ENCODE results near the gene GSPT1. TPM values are rescaled to one million over a fixed set of nuclear protein-coding genes. Genes with fewer than 3 reads are reported as not detected.

The GSPT1 gene
- total RNA-seq, 6 experiments from 2014 or later = 47.9 to 75.9 (median 50.6) TPM

DNA sequence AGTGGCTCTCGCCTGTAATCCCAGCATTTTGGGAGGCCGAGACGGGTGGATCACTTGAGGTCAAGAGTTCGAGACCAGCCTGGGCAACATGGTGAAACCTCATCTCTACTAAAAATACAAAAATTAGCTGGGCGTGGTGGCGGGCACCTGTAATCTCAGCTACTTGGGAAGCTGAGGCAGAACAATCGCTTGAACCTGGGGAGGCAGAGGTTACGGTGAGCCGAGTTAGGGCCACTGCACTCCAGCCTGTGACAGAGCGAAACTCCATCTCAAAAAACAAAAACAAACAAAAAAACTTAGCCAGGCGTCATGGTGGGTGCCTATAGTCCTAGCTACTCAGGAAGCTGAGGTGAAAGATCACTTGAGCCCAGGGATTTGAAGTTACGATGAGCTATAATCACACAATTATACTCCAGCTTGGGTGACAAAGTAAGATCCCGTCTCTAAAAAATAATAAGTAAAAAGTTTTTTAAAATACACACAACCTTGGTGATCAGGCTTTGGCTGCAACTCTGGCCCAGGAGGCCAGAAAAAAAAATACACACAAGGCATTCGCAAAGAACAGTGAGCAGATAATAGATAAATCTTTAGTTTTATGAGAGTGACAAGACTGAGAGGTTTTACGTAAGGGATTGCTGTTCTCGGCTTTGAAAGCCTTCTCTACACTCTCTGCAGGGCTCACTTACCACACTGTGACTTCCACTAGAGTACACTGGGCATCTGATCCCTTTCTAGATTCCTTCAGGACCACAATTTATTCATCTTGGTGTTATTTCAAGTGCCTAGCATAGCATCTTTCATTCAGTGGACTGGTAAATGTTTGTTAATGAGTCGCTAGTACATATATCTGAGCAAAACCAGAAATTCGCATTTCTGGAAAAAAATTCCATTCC is 5.9 kb downstream of the GSPT1 start:
- no peak overlapping the region for H3K4me3 ChIP-seq
- intact Hi-C loops (cut with DNase I) = no loop called here
- DNase-seq (no peak), ATAC-seq (no peak)
- no peaks in the 10 kb centered on the region for H3K9me3 ChIP-seq
- H3K27ac ChIP-seq = no peak overlapping the region
- H3K27me3 ChIP-seq = no peaks in the 10 kb centered on the region
- no peak for TF ChIP-seq POLR2A (IDR thresholded peaks at IDR 0.05)
- TF ChIP-seq, protein P1, sequence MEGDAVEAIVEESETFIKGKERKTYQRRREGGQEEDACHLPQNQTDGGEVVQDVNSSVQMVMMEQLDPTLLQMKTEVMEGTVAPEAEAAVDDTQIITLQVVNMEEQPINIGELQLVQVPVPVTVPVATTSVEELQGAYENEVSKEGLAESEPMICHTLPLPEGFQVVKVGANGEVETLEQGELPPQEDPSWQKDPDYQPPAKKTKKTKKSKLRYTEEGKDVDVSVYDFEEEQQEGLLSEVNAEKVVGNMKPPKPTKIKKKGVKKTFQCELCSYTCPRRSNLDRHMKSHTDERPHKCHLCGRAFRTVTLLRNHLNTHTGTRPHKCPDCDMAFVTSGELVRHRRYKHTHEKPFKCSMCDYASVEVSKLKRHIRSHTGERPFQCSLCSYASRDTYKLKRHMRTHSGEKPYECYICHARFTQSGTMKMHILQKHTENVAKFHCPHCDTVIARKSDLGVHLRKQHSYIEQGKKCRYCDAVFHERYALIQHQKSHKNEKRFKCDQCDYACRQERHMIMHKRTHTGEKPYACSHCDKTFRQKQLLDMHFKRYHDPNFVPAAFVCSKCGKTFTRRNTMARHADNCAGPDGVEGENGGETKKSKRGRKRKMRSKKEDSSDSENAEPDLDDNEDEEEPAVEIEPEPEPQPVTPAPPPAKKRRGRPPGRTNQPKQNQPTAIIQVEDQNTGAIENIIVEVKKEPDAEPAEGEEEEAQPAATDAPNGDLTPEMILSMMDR (IDR thresholded peaks at IDR 0.05) = no peak
- 77% methylated on average over 18 of the region's 18 CpGs for WGBS (ENCODE audit: insufficient coverage, low coverage, low lambda C conversion rate, missing lambda C conversion rate)
- no peaks in the 10 kb centered on the region for H3K36me3 ChIP-seq
- H3K4me1 ChIP-seq = peaks cover 0 to 33% (median 12%) of the 10 kb centered on the region in 4 donors

DNA sequence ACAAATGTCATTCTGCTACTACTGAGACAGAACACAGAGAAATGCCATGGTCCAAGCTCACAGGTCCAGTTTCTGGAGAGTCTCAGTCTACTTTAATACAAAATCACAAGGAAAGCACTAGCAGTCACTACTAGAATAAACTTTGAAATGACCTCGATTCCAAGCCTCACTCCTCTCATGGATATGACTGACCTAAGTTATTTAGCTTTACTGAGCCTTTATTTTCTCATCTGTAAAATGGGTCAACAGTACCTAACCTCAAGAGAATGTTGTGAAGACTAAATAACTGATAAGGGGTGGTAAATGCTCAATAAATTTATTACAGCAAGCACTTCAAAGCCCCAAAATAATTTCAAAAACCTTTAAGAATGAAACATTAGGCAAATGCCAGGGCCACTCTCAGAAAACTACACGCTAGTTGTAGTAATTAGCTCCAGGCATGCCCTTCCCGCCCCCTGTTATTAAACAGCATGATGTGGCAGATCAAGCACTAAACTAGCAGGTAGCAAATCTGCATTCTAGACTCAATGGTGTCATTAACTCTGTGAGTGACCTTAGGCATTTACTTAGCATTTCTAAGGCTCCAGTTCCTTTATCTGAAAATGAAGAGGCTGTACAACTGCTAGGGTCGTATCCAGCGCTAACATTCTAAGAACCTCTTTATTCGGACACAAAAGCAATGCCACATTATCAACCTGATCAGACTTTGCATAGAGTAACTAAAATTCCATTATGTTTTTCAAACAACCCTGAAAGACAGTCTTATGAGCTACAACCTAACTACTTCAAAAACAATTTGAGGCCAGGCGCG is 8.4 kb downstream of the GSPT1 start:
- 94% methylated on average over 5 of the region's 8 CpGs for WGBS (ENCODE audit: insufficient coverage, low coverage, low lambda C conversion rate, missing lambda C conversion rate)

DNA sequence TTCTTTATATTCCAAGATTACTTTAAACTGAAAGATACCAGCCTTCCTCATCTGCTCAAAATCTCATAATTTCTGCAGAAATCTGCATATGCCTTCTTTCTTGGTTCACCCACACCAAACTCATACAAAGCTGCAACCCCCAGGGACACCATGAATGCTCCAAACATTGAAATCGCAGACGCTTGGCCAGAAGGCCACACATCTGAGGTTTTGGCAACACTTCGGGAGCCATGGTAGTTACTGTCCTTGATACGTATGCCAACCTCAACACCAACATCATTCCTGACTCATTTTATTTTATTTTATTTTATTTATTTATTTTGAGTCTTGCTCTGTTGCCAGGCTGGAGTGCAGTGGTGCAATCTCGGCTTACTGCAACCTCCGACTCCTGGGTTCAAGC is 11.8 kb downstream of the GSPT1 start:
- ATAC-seq = no peak

More for the DNA sequence above, 8.4 kb downstream of the GSPT1 start:
- no peaks in the 10 kb centered on the region for H3K36me3 ChIP-seq
- no peaks in the 10 kb centered on the region for H3K9me3 ChIP-seq
- H3K4me1 ChIP-seq = peaks cover 0 to 14% (median 5%) of the 10 kb centered on the region in 4 donors
- DNase-seq (no peak), ATAC-seq (no peak)
- H3K27me3 ChIP-seq = no peaks in the 10 kb centered on the region
- H3K27ac ChIP-seq = no peak overlapping the region
- TF ChIP-seq, protein P1 (IDR thresholded peaks at IDR 0.05) = no peak
- TF ChIP-seq POLR2A (IDR thresholded peaks at IDR 0.05) = no peak
- no peak overlapping the region for H3K4me3 ChIP-seq
- intact Hi-C loops (cut with DNase I) = no loop called here

DNA sequence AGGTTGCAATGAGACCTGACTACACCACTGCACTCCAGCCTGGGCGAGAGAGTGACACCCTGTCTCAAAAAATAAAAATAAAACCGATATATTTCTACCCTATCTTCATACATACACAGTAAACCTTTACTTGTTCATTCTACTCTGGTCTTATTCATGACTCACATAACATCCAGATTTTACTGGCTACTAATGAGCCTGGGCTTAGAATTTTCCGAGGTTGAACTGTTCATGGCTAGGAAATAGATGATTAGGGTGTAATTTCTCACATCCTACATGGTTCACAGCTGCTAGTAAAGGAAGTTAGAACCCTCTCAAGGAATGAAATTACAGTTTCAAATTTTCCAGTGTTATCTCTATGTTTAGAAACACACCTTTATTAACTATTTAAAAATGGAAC is 14.7 kb downstream of the GSPT1 start:
- no peak overlapping the region for H3K27ac ChIP-seq
- no peaks in the 10 kb centered on the region for H3K9me3 ChIP-seq
- H3K36me3 ChIP-seq = no peaks in the 10 kb centered on the region
- WGBS (ENCODE audit: insufficient coverage, low coverage, low lambda C conversion rate, missing lambda C conversion rate) = 68% methylated on average over 3 of the region's 3 CpGs
- ATAC-seq (no peak), DNase-seq (no peak)
- H3K4me1 ChIP-seq = peaks cover 0 to 5% (median 0%) of the 10 kb centered on the region in 4 donors
- no peak overlapping the region for H3K4me3 ChIP-seq
- intact Hi-C loops (cut with DNase I) = no loop called here
- TF ChIP-seq POLR2A (IDR thresholded peaks at IDR 0.05) = no peak
- TF ChIP-seq, protein P1 (IDR thresholded peaks at IDR 0.05) = no peak
- no peaks in the 10 kb centered on the region for H3K27me3 ChIP-seq

More for the DNA sequence above, 11.8 kb downstream of the GSPT1 start:
- no peak for TF ChIP-seq POLR2A (IDR thresholded peaks at IDR 0.05)
- TF ChIP-seq, protein P1 (IDR thresholded peaks at IDR 0.05) = no peak
- no peak for DNase-seq
- H3K36me3 ChIP-seq = no peaks in the 10 kb centered on the region
- no peaks in the 10 kb centered on the region for H3K9me3 ChIP-seq
- no peak overlapping the region for H3K4me3 ChIP-seq
- no peaks in the 10 kb centered on the region for H3K27me3 ChIP-seq
- intact Hi-C loops (cut with DNase I) = no loop called here
- no peak overlapping the region for H3K27ac ChIP-seq
- no peaks in the 10 kb centered on the region for H3K4me1 ChIP-seq
- WGBS (ENCODE audit: insufficient coverage, low coverage, low lambda C conversion rate, missing lambda C conversion rate) = 98% methylated on average over 6 of the region's 6 CpGs
